BLaER1 (cell line): ENCODE results near the gene TRMT2A.
"Not testable (repeated sequence)": the region's sequence is repeated elsewhere in the genome, so short reads cannot be mapped to it uniquely, and the experiment has no call there.

Experiments
- H3K27ac ChIP-seq: shearing (Covaris generic); formaldehyde crosslinking; 2 replicates; pipeline ENCODE4 v1.8.1; 2022
- H3K27me3 ChIP-seq: shearing (Covaris generic); formaldehyde crosslinking; 2 replicates; pipeline ENCODE4 v1.8.1; 2022
- H3K36me3 ChIP-seq: shearing (Covaris generic); formaldehyde crosslinking; 2 replicates; pipeline ENCODE4 v1.8.1; 2022
- H3K4me1 ChIP-seq: shearing (Covaris generic); formaldehyde crosslinking; 2 replicates; pipeline ENCODE4 v1.8.1; 2022
- H3K4me2 ChIP-seq: shearing (Covaris generic); formaldehyde crosslinking; 2 replicates; pipeline ENCODE4 v1.8.1; 2022
- H3K4me3 ChIP-seq: shearing (Covaris generic); formaldehyde crosslinking; 2 replicates; pipeline ENCODE4 v1.8.1; 2022
- H3K9ac ChIP-seq: shearing (Covaris generic); formaldehyde crosslinking; 2 replicates; pipeline ENCODE4 v1.8.1; 2022
- H3K9me3 ChIP-seq: shearing (Covaris generic); formaldehyde crosslinking; 2 replicates; pipeline ENCODE4 v1.8.1; 2022
- H4K20me1 ChIP-seq: shearing (Covaris generic); formaldehyde crosslinking; 2 replicates; pipeline ENCODE4 v1.8.1; 2022
- Cebpa-rat ChIP-seq: shearing (Covaris generic); IDR thresholded peaks from 2 replicates; pipeline ENCODE4 v1.8.1; 2022

TRMT2A gene

GRCh38 chr22:20116951-20117632, at the start of gene TRMT2A:
TRMT2A (minus strand) TSS chr22:20117226; CDS start chr22:20116906, 320 bp downstream.
- Histone ChIP-seq H3K36me3 (peaks cover 78% of the 10 kb centered on the region), H3K4me3 (peak within 1 kb of the TSS; percentile 98), H3K9me3 (no peaks in the 10 kb centered on the region), H3K27ac (peak within 1 kb of the TSS; percentile 98), H3K27me3 (no peaks in the 10 kb centered on the region), H3K4me2 (peak within 1 kb of the TSS; percentile 97), H3K9ac (peak within 1 kb of the TSS; percentile 99), H3K4me1 (peaks cover 54% of the 10 kb centered on the region), H4K20me1 (peaks cover 74% of the 10 kb centered on the region)
- no peak for TF ChIP-seq Cebpa-rat

- no peak overlapping the region for H3K4me3 ChIP-seq
- 0 out of 2 replicates have a peak overlapping the region, but pooled peaks have one; percentile 22 for H3K27ac ChIP-seq
- no peak overlapping the region for H3K9ac ChIP-seq
- H3K36me3 ChIP-seq: no peaks in the 10 kb centered on the region
- H3K27me3 ChIP-seq: no peaks in the 10 kb centered on the region
- peaks cover 37% of the 10 kb centered on the region for H3K4me1 ChIP-seq
- no peaks in the 10 kb centered on the region for H4K20me1 ChIP-seq
- TF ChIP-seq Cebpa-rat: no peak
- no peaks in the 10 kb centered on the region for H3K9me3 ChIP-seq
- no peak overlapping the region for H3K4me2 ChIP-seq
Observed at GRCh38 chr22:20166703-20167102, 49.7 kb upstream of the TRMT2A start.

- Histone ChIP-seq H3K27ac (no peak overlapping the region), H3K9ac (no peak overlapping the region), H3K4me1 (peaks cover 45% of the 10 kb centered on the region), H3K4me3 (no peak overlapping the region), H3K27me3 (no peaks in the 10 kb centered on the region), H4K20me1 (no peaks in the 10 kb centered on the region), H3K4me2 (no peak overlapping the region), H3K9me3 (no peaks in the 10 kb centered on the region), H3K36me3 (no peaks in the 10 kb centered on the region)
- TF ChIP-seq Cebpa-rat: no peak
Observed at GRCh38 chr22:20165913-20166312, 48.9 kb upstream of the TRMT2A start.

GRCh38 chr22:20165421-20165820, 48.4 kb upstream of the TRMT2A start:
- Histone ChIP-seq H3K27me3 (no peaks in the 10 kb centered on the region), H3K4me3 (no peak overlapping the region), H3K36me3 (no peaks in the 10 kb centered on the region), H3K27ac (0 out of 2 replicates have a peak overlapping the region, but pooled peaks have one; percentile 51), H3K9ac (no peak overlapping the region), H4K20me1 (no peaks in the 10 kb centered on the region), H3K4me2 (no peak overlapping the region), H3K4me1 (peaks cover 46% of the 10 kb centered on the region), H3K9me3 (no peaks in the 10 kb centered on the region)
- TF ChIP-seq Cebpa-rat: no peak

- no peak for TF ChIP-seq Cebpa-rat
- Histone ChIP-seq H3K9me3 (no peaks in the 10 kb centered on the region), H3K4me3 (no peak overlapping the region), H3K4me1 (peaks cover 48% of the 10 kb centered on the region), H3K9ac (no peak overlapping the region), H3K27me3 (no peaks in the 10 kb centered on the region), H3K36me3 (no peaks in the 10 kb centered on the region), H3K27ac (peak overlapping the region; percentile 51; the same call in 1 of the 2 replicates), H4K20me1 (no peaks in the 10 kb centered on the region), H3K4me2 (no peak overlapping the region)
Observed at GRCh38 chr22:20164863-20165262, 47.8 kb upstream of the TRMT2A start.

GRCh38 chr22:20160041-20160440, 43.0 kb upstream of the TRMT2A start:
- Histone ChIP-seq H3K9ac (peak overlapping the region; percentile 85), H3K4me2 (peak overlapping the region; percentile 97), H3K27me3 (no peaks in the 10 kb centered on the region), H3K27ac (peak overlapping the region; percentile 98), H3K9me3 (no peaks in the 10 kb centered on the region), H3K36me3 (no peaks in the 10 kb centered on the region), H4K20me1 (no peaks in the 10 kb centered on the region), H3K4me1 (peaks cover 69% of the 10 kb centered on the region), H3K4me3 (peak overlapping the region; percentile 67)
- TF ChIP-seq Cebpa-rat: no peak

GRCh38 chr22:20159531-20159930, 42.5 kb upstream of the TRMT2A start:
- not testable (repeated sequence) for H3K36me3 ChIP-seq, H3K27me3 ChIP-seq, H3K9me3 ChIP-seq, H4K20me1 ChIP-seq
- Histone ChIP-seq H3K4me1 (peaks cover 75% of the 10 kb centered on the region), H3K4me2 (peak overlapping the region; percentile 97), H3K9ac (peak overlapping the region; percentile 85), H3K4me3 (peak overlapping the region; percentile 67), H3K27ac (peak overlapping the region; percentile 98)

- Histone ChIP-seq H3K9me3 (no peaks in the 10 kb centered on the region), H3K9ac (peak overlapping the region; percentile 85), H3K4me3 (peak overlapping the region; percentile 67), H4K20me1 (no peaks in the 10 kb centered on the region), H3K4me1 (peaks cover 79% of the 10 kb centered on the region), H3K27me3 (no peaks in the 10 kb centered on the region), H3K27ac (peak overlapping the region; percentile 98), H3K4me2 (peak overlapping the region; percentile 97), H3K36me3 (no peaks in the 10 kb centered on the region)
- TF ChIP-seq Cebpa-rat: no peak
Observed at GRCh38 chr22:20159076-20159475, 42.0 kb upstream of the TRMT2A start.

GRCh38 chr22:20158391-20159036, 41.5 kb upstream of the TRMT2A start:
- no peaks in the 10 kb centered on the region for H4K20me1 ChIP-seq
- H3K4me2 ChIP-seq: peak overlapping the region; percentile 97
- TF ChIP-seq Cebpa-rat: no peak
- H3K4me1 ChIP-seq: peaks cover 85% of the 10 kb centered on the region
- no peaks in the 10 kb centered on the region for H3K9me3 ChIP-seq
- no peaks in the 10 kb centered on the region for H3K27me3 ChIP-seq
- H3K36me3 ChIP-seq: no peaks in the 10 kb centered on the region
- H3K4me3 ChIP-seq: peak overlapping the region; percentile 67
- H3K9ac ChIP-seq: peak overlapping the region; percentile 85
- H3K27ac ChIP-seq: peak overlapping the region; percentile 98

GRCh38 chr22:20157430-20158183, 40.6 kb upstream of the TRMT2A start:
- H3K4me3 ChIP-seq: peak overlapping the region; percentile 67
- H3K4me1 ChIP-seq: peaks cover 94% of the 10 kb centered on the region
- no peaks in the 10 kb centered on the region for H3K27me3 ChIP-seq
- peak overlapping the region; percentile 85 for H3K9ac ChIP-seq
- H4K20me1 ChIP-seq: no peaks in the 10 kb centered on the region
- no peaks in the 10 kb centered on the region for H3K9me3 ChIP-seq
- peak overlapping the region; percentile 98 for H3K27ac ChIP-seq
- H3K4me2 ChIP-seq: peak overlapping the region; percentile 97
- no peak for TF ChIP-seq Cebpa-rat
- no peaks in the 10 kb centered on the region for H3K36me3 ChIP-seq
